HEK293 (cell line): ENCODE measurements around the gene GPR152.

ENCODE experiments used
- BCL11B ChIP-seq: fragments of 450-650 bp; formaldehyde crosslinking; IDR thresholded peaks from 2 replicates; pipeline ENCODE4 v1.5.1; 2016; ENCODE audit warnings: low read depth, missing biosample characterization, missing genetic modification characterization
- CTCF ChIP-seq: fragments of 450-650 bp; formaldehyde crosslinking; IDR thresholded peaks from 2 replicates; pipeline ENCODE4 v1.5.1; 2016; ENCODE audit warnings: missing biosample characterization, missing genetic modification characterization
- KLF10 ChIP-seq: fragments of 450-650 bp; IDR thresholded peaks from 2 replicates; pipeline ENCODE4 v1.5.1; 2018; ENCODE audit warnings: missing biosample characterization, mild to moderate bottlenecking, missing genetic modification characterization
- TCF7L2 ChIP-seq: IDR thresholded peaks from 2 replicates; pipeline ENCODE4 v1.6.1; 2011; ENCODE audit warnings: low read depth, mild to moderate bottlenecking, inconsistent platforms, low read length, moderate library complexity, borderline replicate concordance
- YY1 ChIP-seq: fragments of 450-650 bp; formaldehyde crosslinking; IDR thresholded peaks from 2 replicates; pipeline ENCODE4 v1.5.1; 2018; ENCODE audit warnings: missing biosample characterization, missing genetic modification characterization
- ZBTB17 ChIP-seq: fragments of 450-650 bp; formaldehyde crosslinking; IDR thresholded peaks from 2 replicates; pipeline ENCODE4 v1.5.1; 2016; ENCODE audit warnings: missing biosample characterization, missing genetic modification characterization
- ZNF140 ChIP-seq: fragments of 450-650 bp; formaldehyde crosslinking; IDR thresholded peaks from 2 replicates; pipeline ENCODE4 v1.5.1; 2016; ENCODE audit warnings: missing biosample characterization, missing genetic modification characterization
- ZNF18 ChIP-seq: fragments of 450-650 bp; formaldehyde crosslinking; IDR thresholded peaks from 2 replicates; pipeline ENCODE4 v1.5.1; 2016; ENCODE audit warnings: missing biosample characterization, missing genetic modification characterization
- ZNF280D ChIP-seq: fragments of 450-650 bp; formaldehyde crosslinking; IDR thresholded peaks from 2 replicates; pipeline ENCODE4 v1.5.1; 2016; ENCODE audit warnings: missing biosample characterization, missing genetic modification characterization
- ZNF398 ChIP-seq: fragments of 450-650 bp; formaldehyde crosslinking; IDR thresholded peaks from 2 replicates; pipeline ENCODE4 v1.5.1; 2017; ENCODE audit warnings: missing biosample characterization, missing genetic modification characterization
- ZNF530 ChIP-seq: fragments of 450-650 bp; formaldehyde crosslinking; IDR thresholded peaks from 2 replicates; pipeline ENCODE4 v1.5.1; 2016; ENCODE audit warnings: low read depth, missing biosample characterization, missing genetic modification characterization
- ZNF701 ChIP-seq: fragments of 450-650 bp; formaldehyde crosslinking; IDR thresholded peaks from 2 replicates; pipeline ENCODE4 v1.5.1; 2016; ENCODE audit warnings: missing biosample characterization, missing genetic modification characterization
- ZSCAN18 ChIP-seq: fragments of 450-650 bp; formaldehyde crosslinking; IDR thresholded peaks from 2 replicates; pipeline ENCODE4 v1.5.1; 2016; ENCODE audit warnings: missing biosample characterization, missing genetic modification characterization

- TF ChIP-seq ZNF140 (tag by site-specific recombination) = no peak
- TF ChIP-seq TCF7L2 = no peak
- TF ChIP-seq ZNF18 (tag by site-specific recombination) = no peak
- no peak for TF ChIP-seq ZNF701 (tag by site-specific recombination)
- no peak for TF ChIP-seq CTCF (tag by site-specific recombination)
- TF ChIP-seq ZNF398 (tag by site-specific recombination) = no peak
- TF ChIP-seq ZSCAN18 (tag by site-specific recombination) = no peak
- no peak for TF ChIP-seq ZNF280D
- no peak for TF ChIP-seq BCL11B (tag by site-specific recombination)
- no peak for TF ChIP-seq ZNF530 (tag by site-specific recombination)
- no peak for TF ChIP-seq KLF10
- TF ChIP-seq ZBTB17 (tag by site-specific recombination) = no peak
- no peak for TF ChIP-seq YY1 (tag by site-specific recombination)
Measured at GRCh38 chr11:67415501-67416304, 36.8 kb downstream of the GPR152 start, which contains the start of gene CARNS1.
